ENCODE data around the gene UNC13C. TPM values are rescaled to one million over a fixed set of nuclear protein-coding genes. Genes with fewer than 3 reads are reported as not detected.

Gene UNC13C
- total RNA-seq, 1 donor from 2014 or later = not detected

GRCh38 chr15:54579855-54580254 is 601.6 kb downstream of the UNC13C start:
- H3K36me3 Mint-ChIP-seq (ENCODE audit: low read depth) = no peaks in the 10 kb centered on the region
- no peak for DNase-seq (ENCODE audit: low spot score)
- no peaks in the 10 kb centered on the region for H3K9me3 Mint-ChIP-seq
- no peaks in the 10 kb centered on the region for H3K4me1 Mint-ChIP-seq (ENCODE audit: low read depth)
- no peak overlapping the region for H3K4me3 Mint-ChIP-seq
- intact Hi-C loops (cut with micrococcal nuclease) = no loop called here
- H3K27ac Mint-ChIP-seq = no peak overlapping the region
- H3K27me3 Mint-ChIP-seq (ENCODE audit: insufficient read depth) = no peaks in the 10 kb centered on the region

- Mint-ChIP-seq H3K4me1 (ENCODE audit: low read depth) (no peaks in the 10 kb centered on the region), H3K27ac (no peak overlapping the region), H3K27me3 (ENCODE audit: insufficient read depth) (no peaks in the 10 kb centered on the region), H3K9me3 (no peaks in the 10 kb centered on the region), H3K4me3 (no peak overlapping the region), H3K36me3 (ENCODE audit: low read depth) (no peaks in the 10 kb centered on the region)
- DNase-seq (ENCODE audit: low spot score) = no peak
- intact Hi-C loops (cut with micrococcal nuclease) = no loop called here
Measured at GRCh38 chr15:54580643-54581042, 602.4 kb downstream of the UNC13C start.

- intact Hi-C loops (cut with micrococcal nuclease) = no loop called here
- H3K4me3 Mint-ChIP-seq = no peak overlapping the region
- no peaks in the 10 kb centered on the region for H3K36me3 Mint-ChIP-seq (ENCODE audit: low read depth)
- no peaks in the 10 kb centered on the region for H3K9me3 Mint-ChIP-seq
- DNase-seq (ENCODE audit: low spot score) = no peak
- H3K27me3 Mint-ChIP-seq (ENCODE audit: insufficient read depth) = no peaks in the 10 kb centered on the region
- no peak overlapping the region for H3K27ac Mint-ChIP-seq
- H3K4me1 Mint-ChIP-seq (ENCODE audit: low read depth) = no peaks in the 10 kb centered on the region
Measured at GRCh38 chr15:54582863-54583643, 604.8 kb downstream of the UNC13C start.

- Mint-ChIP-seq H3K4me1 (ENCODE audit: low read depth) (no peaks in the 10 kb centered on the region), H3K36me3 (ENCODE audit: low read depth) (no peaks in the 10 kb centered on the region), H3K27me3 (ENCODE audit: insufficient read depth) (no peaks in the 10 kb centered on the region), H3K27ac (no peak overlapping the region), H3K4me3 (no peak overlapping the region), H3K9me3 (no peaks in the 10 kb centered on the region)
- intact Hi-C loops (cut with micrococcal nuclease) = no loop called here
- DNase-seq (ENCODE audit: low spot score) = no peak
Measured at GRCh38 chr15:54585063-54585462, 606.8 kb downstream of the UNC13C start.

- H3K4me1 Mint-ChIP-seq (ENCODE audit: low read depth) = no peaks in the 10 kb centered on the region
- no peak overlapping the region for H3K4me3 Mint-ChIP-seq
- H3K9me3 Mint-ChIP-seq = no peaks in the 10 kb centered on the region
- no peak for DNase-seq (ENCODE audit: low spot score)
- no peaks in the 10 kb centered on the region for H3K36me3 Mint-ChIP-seq (ENCODE audit: low read depth)
- no peak overlapping the region for H3K27ac Mint-ChIP-seq
- H3K27me3 Mint-ChIP-seq (ENCODE audit: insufficient read depth) = no peaks in the 10 kb centered on the region
- intact Hi-C loops (cut with micrococcal nuclease) = no loop called here
Measured at GRCh38 chr15:54594115-54594514, 615.9 kb downstream of the UNC13C start.

GRCh38 chr15:54599386-54599785 is 621.1 kb downstream of the UNC13C start:
- H3K9me3 Mint-ChIP-seq = no peaks in the 10 kb centered on the region
- intact Hi-C loops (cut with micrococcal nuclease) = no loop called here
- H3K4me1 Mint-ChIP-seq (ENCODE audit: low read depth) = no peaks in the 10 kb centered on the region

GRCh38 chr15:54605043-54605442 is 626.8 kb downstream of the UNC13C start:
- no peaks in the 10 kb centered on the region for H3K27me3 Mint-ChIP-seq (ENCODE audit: insufficient read depth)
- no peak for DNase-seq (ENCODE audit: low spot score)

More at GRCh38 chr15:54599386-54599785, 621.1 kb downstream of the UNC13C start:
- H3K36me3 Mint-ChIP-seq (ENCODE audit: low read depth) = no peaks in the 10 kb centered on the region
- no peak overlapping the region for H3K4me3 Mint-ChIP-seq
- H3K27ac Mint-ChIP-seq = no peak overlapping the region
- no peaks in the 10 kb centered on the region for H3K27me3 Mint-ChIP-seq (ENCODE audit: insufficient read depth)
- DNase-seq (ENCODE audit: low spot score) = no peak

GRCh38 chr15:54605556-54605955 is 627.3 kb downstream of the UNC13C start:
- H3K9me3 Mint-ChIP-seq = no peaks in the 10 kb centered on the region
- no peaks in the 10 kb centered on the region for H3K36me3 Mint-ChIP-seq (ENCODE audit: low read depth)
- no peak overlapping the region for H3K27ac Mint-ChIP-seq
- intact Hi-C loops (cut with micrococcal nuclease) = no loop called here
- no peaks in the 10 kb centered on the region for H3K4me1 Mint-ChIP-seq (ENCODE audit: low read depth)
- DNase-seq (ENCODE audit: low spot score) = no peak
- no peak overlapping the region for H3K4me3 Mint-ChIP-seq
- no peaks in the 10 kb centered on the region for H3K27me3 Mint-ChIP-seq (ENCODE audit: insufficient read depth)

More at GRCh38 chr15:54605043-54605442, 626.8 kb downstream of the UNC13C start:
- no peak overlapping the region for H3K4me3 Mint-ChIP-seq
- H3K36me3 Mint-ChIP-seq (ENCODE audit: low read depth) = no peaks in the 10 kb centered on the region
- no peaks in the 10 kb centered on the region for H3K9me3 Mint-ChIP-seq
- H3K27ac Mint-ChIP-seq = no peak overlapping the region
- intact Hi-C loops (cut with micrococcal nuclease) = no loop called here
- no peaks in the 10 kb centered on the region for H3K4me1 Mint-ChIP-seq (ENCODE audit: low read depth)

GRCh38 chr15:54608876-54609835 is 630.9 kb downstream of the UNC13C start:
- no peak for DNase-seq (ENCODE audit: low spot score)
- Mint-ChIP-seq H3K9me3 (no peaks in the 10 kb centered on the region), H3K27ac (no peak overlapping the region), H3K36me3 (ENCODE audit: low read depth) (no peaks in the 10 kb centered on the region), H3K4me3 (no peak overlapping the region), H3K27me3 (ENCODE audit: insufficient read depth) (no peaks in the 10 kb centered on the region), H3K4me1 (ENCODE audit: low read depth) (no peaks in the 10 kb centered on the region)
- intact Hi-C loops (cut with micrococcal nuclease) = no loop called here

- Mint-ChIP-seq H3K4me3 (no peak overlapping the region), H3K4me1 (ENCODE audit: low read depth) (no peaks in the 10 kb centered on the region)
Measured at GRCh38 chr15:54618120-54618519, 639.9 kb downstream of the UNC13C start.

GRCh38 chr15:54619180-54619579 is 640.9 kb downstream of the UNC13C start:
- no peak overlapping the region for H3K4me3 Mint-ChIP-seq
- H3K27me3 Mint-ChIP-seq (ENCODE audit: insufficient read depth) = no peaks in the 10 kb centered on the region
- no peaks in the 10 kb centered on the region for H3K36me3 Mint-ChIP-seq (ENCODE audit: low read depth)
- H3K4me1 Mint-ChIP-seq (ENCODE audit: low read depth) = no peaks in the 10 kb centered on the region
- no peak overlapping the region for H3K27ac Mint-ChIP-seq
- no peak for DNase-seq (ENCODE audit: low spot score)
- no peaks in the 10 kb centered on the region for H3K9me3 Mint-ChIP-seq
- intact Hi-C loops (cut with micrococcal nuclease) = no loop called here

More at GRCh38 chr15:54618120-54618519, 639.9 kb downstream of the UNC13C start:
- intact Hi-C loops (cut with micrococcal nuclease) = no loop called here
- H3K27ac Mint-ChIP-seq = no peak overlapping the region
- DNase-seq (ENCODE audit: low spot score) = no peak
- no peaks in the 10 kb centered on the region for H3K27me3 Mint-ChIP-seq (ENCODE audit: insufficient read depth)
- no peaks in the 10 kb centered on the region for H3K36me3 Mint-ChIP-seq (ENCODE audit: low read depth)
- H3K9me3 Mint-ChIP-seq = no peaks in the 10 kb centered on the region

GRCh38 chr15:54620916-54621315 is 642.7 kb downstream of the UNC13C start:
- H3K27ac Mint-ChIP-seq = no peak overlapping the region
- no peak for DNase-seq (ENCODE audit: low spot score)
- no peaks in the 10 kb centered on the region for H3K36me3 Mint-ChIP-seq (ENCODE audit: low read depth)
- no peaks in the 10 kb centered on the region for H3K27me3 Mint-ChIP-seq (ENCODE audit: insufficient read depth)
- H3K9me3 Mint-ChIP-seq = no peaks in the 10 kb centered on the region
- no peak overlapping the region for H3K4me3 Mint-ChIP-seq
- intact Hi-C loops (cut with micrococcal nuclease) = no loop called here
- no peaks in the 10 kb centered on the region for H3K4me1 Mint-ChIP-seq (ENCODE audit: low read depth)

GRCh38 chr15:54636147-54636546 is 657.9 kb downstream of the UNC13C start:
- H3K36me3 Mint-ChIP-seq (ENCODE audit: low read depth) = no peaks in the 10 kb centered on the region
- H3K27me3 Mint-ChIP-seq (ENCODE audit: insufficient read depth) = no peaks in the 10 kb centered on the region
- no peaks in the 10 kb centered on the region for H3K4me1 Mint-ChIP-seq (ENCODE audit: low read depth)
- H3K9me3 Mint-ChIP-seq = peaks cover 6% of the 10 kb centered on the region
- no peak for DNase-seq (ENCODE audit: low spot score)
- H3K27ac Mint-ChIP-seq = no peak overlapping the region
- H3K4me3 Mint-ChIP-seq = no peak overlapping the region
- intact Hi-C loops (cut with micrococcal nuclease) = no loop called here
